ENCODE results near the gene CMSS1.

Gene CMSS1

DNA sequence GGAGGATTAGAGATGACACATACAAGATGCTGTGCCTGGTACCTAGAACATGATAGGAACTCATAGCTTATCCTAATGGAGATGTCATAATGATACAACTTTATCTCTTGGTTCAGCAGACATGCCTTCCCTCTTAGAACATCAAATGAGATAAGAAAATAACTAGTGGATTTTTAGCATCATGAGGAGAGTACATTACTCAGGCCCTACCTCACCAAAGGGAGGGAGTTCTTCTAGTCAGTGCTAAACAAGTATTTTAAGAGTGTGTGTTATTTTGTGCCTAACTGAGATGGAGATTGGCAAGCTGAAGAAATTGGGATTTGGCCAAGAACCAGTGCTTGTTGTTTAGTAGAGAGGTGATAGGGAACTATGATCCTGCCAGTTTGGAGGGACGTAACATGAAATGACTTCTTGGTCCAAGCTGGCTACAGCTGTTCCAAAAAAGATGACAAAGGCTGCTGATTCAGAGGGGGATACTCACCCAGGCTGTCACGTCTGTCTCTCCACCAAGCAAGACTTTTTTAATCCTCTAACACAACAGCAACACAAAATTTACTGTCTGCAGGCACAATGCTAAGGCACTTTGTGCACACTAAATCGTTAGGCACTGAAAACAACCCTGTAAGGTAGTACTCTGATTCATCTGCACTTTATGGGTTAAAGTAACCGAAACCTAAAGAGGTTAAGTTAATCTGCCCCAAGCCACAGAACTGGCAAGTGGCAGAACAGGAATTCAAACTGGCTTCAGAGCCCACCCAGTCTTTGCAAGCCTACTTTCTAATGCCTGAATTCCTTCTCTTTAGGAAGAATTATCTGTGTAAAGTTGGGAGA is 126.5 kb downstream of the CMSS1 start:
- DNase-seq, result no peak

DNA sequence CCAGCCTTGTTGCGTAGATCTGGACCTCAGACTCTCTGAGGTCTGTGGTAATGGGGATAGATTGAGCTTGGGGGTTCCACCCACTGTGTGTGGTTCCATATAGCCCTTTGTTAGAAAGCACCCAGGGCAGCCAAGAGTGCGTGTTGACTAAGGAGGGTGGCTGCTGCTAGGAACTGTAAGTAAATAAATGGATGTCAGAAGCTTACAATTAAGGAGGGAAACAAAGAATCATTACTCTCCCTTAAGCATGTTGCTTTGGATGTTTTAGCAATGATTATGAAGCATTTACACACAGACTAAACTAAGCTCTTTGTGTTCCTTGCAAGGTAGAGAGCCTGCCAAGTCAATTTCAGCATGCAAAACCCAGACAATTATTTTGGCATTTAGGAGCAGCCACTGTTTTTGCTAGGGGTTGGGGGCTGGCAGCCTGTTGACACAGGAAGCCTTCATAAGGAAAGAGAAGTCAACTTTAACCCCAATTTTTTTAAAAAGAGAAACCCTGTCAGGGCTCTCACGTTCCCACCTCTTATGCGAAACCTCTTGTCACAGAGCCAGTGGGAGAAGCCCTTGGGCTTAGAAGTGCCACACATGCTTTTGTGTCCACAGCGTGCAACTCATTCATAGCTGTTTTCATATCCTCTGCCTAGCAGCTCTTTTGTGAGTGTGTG is 127.8 kb downstream of the CMSS1 start:
- DNase-seq, result no peak

DNA sequence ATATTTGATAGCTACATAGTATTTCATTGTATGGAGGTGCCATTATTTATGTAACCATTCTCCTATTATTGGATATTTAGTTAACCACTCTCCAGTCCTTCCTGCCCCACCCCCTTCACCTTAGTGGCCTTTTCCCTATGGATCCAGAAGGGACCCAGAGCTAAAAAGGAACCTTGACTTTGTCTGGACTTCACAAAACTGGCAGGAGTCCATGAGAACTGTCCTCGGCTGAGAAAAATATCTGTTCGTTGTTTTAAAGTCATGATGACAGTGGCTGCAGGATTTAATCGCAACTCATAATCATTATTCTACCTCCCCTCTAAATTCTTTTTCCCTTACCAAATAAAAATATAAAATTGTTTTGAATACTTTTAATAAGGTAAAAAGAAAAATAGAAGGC is 129.7 kb downstream of the CMSS1 start:
- no peak for DNase-seq

DNA sequence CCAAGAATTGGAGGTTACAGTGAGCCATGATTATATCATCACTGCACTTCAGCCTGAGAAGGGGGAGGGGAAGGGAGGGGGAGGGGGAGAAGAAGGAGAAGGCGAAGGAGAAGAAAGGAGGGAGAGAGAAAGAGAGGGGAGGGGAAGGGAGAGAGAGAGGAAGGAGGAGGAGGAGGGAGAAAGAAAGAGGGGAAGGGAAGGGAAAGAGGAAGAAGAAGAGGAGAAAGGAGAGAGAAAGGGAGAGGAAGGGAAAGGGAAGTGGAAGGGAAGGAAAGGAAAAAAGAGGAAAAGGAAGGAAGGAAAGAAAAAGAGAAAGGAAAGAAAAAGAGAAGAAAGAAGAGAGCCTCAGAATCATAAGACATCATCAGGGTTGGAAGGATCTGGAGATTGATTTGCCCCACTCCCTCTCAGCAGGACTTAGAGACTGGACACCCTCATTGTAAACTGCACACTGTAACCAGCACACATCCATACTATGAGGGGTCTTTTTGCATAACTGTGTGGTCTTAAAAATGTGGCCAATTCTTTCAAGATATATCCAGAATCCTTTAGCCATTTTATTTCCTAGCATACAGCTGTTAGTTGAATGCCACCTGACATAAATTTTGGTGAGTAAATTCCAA is 130.9 kb downstream of the CMSS1 start:
- no peak for DNase-seq

DNA sequence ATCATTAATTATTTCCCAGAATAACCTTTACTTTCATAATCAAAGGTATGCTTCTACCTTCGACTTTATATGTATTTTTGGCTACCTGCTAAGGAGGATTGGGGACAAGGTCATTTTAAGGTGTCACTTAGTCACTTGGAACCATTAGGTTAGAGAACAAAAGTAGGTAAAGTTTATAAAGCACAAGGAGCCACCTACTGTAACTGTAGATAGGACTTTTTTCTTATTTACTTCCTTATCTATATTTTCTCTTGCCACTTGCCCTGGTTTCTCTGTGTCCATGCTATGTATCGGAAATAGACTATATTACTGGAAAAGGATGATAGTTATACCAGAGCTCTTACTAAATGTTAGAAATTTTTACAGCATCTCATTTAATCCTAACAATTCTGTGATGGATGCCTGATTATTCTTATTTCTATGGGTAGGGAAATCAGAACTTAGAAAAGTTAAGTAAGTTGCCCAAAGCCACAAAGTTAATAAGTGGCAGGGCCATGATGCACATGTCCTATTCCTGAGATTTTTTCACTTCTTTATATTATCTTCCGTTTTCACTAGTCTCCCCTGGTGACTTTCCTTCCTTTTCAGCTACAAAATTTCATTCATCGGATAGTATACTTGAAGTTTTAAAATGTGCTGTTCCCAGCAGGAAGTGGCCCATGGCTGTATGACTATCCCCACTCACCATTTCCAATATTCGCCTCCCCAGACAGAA is 132.5 kb downstream of the CMSS1 start:
- no peak for DNase-seq

DNA sequence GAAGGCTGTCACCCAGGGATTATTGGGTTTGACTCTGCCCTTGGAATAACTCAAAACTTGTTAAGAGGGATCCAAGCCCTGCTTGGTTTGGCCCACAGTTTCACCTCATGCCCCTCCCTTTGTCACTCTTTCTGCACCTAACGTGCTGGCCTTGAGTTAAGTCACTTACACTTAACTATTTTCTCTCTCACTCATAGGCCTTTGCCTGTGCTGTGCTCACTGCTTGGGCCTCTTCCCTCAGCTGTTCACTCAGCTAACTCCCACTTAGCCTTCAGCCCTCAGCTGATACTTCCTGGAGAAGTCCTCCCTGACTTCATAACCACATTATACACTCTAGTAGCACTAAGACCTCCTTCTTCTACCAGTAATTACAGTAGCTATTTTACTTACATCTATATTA is 133.3 kb downstream of the CMSS1 start:
- no peak for DNase-seq

DNA sequence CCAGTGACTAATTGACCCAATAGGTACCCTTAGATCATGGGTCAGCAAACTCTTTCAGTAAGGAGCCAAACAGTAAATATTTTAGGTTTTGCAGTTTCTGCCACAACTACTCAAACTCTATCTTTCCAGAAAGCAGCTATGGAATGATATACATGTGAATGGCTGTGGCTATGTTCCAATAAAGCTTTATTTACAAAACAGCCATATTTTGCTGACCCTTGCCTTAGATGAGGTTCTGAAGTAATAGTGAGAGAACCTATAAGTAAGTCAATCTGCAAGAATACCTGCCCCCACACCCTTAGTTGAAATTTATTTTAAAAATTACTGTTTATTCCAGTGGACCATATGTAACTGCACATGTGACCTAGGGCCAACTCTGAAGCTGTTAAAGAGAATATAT is 134.0 kb downstream of the CMSS1 start:
- DNase-seq, result no peak

DNA sequence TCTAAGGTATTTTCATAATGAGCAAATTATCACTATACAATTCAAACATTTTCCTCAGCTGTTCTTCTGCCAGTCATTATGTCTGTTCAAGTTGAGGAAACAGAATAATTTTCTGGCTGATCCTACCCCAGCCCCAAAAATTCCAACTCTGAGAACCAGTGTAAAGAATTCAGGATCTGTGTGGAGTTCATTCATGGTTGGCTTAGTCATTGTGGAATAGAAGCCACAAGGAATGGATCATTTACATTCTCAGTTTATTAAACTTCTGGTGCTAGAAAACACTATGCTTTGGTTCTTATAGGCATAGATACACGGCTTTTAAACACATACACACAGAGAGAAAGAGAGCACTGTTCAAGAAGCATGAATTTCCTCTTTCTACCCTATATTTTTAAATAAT is 134.6 kb downstream of the CMSS1 start:
- DNase-seq, result no peak

DNA sequence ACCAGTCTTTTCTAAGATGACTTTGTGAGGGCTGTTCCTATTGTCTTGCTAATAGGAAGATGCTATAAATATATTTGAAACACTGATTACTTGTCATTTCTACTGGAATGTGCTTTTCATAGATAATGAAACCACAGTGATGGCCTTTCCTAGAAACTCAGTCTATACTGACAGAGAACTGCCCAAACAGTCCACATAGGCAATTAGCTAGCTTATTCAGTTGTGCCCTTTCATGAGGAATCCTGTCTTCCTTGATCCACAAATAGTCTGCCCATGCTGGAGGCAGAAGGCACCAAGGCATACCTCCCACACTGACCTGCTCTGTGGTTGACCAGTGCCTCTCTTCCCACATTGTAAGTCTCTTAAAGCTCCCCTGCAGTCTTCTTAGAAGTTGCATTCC is 135.9 kb downstream of the CMSS1 start:
- no peak for DNase-seq

DNA sequence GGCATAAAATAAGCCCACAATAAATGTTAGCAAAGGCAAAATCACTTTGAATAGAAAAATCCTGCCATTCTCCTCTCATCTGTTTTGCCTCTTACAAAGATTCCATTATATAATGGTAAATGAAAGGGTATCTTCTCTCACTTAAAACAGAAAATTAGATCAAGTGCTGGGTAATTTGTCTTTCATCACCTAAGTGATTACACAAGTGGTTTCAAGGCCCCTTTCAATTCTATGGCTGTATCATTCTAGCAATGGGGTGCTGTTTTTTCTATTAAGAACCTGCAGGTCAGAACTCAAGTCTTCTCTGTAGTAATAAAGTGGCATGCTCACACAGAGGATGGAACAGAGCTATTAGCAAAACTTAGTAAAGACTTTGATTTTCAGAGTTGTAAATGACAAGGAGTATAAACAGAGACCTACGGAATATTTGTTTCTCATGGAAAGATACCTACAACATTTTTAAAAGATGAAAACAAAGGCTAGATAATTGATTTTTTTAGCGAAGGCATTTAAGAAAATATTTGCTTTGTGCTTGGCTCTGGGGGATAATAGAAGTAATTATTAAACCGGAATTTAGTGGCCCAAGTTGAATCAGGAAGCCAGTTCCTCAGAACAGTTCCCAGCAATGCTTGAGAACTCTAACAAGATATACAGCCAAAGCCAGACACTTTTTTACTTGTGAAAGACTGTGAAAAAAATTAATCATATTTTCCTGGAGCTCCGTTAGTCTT is 137.4 kb downstream of the CMSS1 start:
- no peak for DNase-seq

DNA sequence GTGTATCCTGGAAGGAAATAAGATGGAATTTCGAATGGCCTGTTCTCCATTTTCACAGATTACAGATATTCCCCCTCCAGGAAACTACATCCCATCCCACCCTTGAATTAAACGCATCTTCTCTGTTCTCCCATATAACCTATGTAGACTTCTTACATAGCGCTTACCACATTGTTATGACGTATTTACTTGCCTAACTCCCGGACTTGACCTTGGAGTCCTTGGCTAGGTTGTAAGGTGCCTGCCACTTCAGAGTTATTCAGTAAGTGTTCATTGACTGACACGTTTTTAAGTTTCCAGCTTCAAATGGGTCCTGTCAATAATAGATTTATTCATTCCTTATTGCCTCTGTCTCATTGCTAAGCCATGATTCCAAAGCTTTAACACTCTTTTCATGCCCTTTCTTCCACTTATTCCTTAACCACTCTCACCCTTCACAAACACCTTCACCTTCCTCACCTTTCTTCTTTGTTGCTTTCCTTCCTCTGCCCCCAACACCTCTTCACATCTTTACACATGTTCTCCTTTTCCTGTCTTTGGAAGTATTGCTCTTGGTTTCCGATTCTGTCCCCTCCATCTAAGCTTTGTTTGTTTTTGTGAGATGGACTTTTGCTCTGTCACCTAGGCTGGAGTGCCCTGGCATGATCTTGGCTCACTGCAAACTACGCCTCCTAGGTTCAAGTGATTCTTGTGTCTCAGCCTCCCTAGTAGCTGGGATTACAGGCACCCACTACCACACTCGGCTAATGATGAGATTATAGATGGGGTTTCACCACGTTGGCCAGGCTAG is 138.3 kb downstream of the CMSS1 start:
- DNase-seq, result no peak

DNA sequence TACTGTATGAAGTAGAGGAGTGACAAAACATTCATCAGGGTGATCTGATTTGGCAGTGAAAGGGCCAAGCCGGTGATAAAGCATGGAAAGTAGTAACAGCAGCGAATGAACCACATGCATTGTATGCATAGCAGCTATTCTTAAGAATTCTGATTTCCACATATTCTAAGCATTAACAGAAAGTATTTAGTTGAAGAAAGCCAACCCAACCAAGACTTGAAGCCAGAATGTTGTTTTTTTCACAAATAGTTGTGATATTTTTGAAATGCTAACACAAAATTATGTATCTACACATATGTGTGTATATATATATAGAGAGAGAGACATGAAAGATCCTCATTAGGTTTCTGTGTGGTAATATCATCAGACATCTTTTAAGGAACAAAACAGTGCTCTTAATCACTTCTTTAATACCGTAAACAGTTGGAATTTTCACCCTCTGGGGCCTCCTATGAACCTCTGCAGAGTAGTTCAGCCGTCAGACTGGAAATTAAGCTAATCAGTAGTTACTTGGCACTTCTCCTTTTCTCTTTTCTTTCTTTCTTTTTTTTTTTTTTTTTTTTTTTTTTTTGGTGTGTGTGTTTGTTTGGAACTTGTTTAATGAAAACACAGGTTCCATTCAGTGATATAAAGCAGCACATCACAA is 139.6 kb downstream of the CMSS1 start:
- no peak for DNase-seq

DNA sequence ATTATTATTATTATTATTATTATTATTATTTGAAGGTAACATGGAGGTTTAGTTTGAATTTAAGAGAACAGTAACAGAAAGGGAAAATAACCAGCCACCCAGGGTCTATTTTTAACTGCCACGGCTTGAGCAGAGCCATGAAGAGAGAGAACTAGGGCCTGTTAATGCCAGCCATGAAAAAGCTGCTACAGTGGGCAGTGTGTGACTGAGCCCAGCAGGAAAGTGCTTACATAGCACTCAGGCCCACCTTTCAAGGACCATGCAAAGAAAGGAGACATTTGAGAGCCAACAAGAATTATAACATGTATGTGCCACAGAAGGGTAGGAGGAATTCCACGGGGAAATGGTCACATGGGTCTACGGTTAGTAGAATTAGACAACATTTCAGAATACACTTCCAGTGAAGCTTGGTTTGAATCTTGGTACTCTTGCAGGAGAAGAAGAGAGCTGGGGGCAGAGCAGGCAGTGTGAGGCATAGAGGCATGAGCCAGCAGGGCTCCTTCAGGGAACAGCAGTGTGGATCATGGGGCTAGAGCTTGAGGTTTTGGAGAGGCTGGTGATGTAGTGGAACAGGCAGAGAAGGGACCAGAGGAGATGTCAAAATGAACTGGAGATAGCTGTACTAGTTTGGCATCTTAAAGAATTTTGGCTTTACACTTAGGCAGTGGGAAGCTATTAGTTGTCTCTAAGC is 140.7 kb downstream of the CMSS1 start:
- no peak for DNase-seq

DNA sequence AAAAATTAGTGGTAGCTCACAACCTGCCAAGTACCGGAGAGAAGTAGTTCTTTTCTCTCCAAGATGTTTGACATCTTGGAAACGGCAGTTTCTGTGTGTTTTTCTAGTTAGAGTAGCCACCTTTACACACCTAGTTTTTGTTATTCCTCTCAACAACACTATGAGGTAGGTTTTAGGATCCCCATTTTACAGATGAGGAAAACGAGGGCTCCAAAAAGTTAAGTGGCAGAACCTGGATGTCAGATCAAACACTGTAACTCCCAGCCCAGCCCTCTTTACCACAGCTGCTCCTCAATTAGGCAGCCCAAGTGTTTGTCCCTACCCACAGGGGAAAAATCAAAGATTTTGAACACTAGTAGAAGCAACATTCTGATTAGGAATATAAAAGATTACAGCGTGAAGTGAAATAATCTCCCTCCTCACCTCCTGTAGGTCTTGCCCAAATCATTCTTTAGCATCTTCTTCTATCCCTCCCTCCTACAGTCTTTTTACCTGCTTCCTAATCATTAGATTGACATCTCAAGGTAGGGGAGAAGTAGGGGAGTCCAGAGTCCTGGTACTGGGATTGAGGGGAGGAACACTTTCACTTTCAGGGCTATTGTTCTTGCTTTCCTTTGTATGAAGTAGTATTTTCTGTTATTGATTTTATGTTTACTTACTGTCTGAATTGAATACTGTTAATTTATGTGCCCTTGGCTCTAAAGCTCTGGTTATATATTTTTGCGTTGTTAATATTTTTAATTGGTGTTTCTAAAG is 142.6 kb downstream of the CMSS1 start:
- DNase-seq, result no peak

DNA sequence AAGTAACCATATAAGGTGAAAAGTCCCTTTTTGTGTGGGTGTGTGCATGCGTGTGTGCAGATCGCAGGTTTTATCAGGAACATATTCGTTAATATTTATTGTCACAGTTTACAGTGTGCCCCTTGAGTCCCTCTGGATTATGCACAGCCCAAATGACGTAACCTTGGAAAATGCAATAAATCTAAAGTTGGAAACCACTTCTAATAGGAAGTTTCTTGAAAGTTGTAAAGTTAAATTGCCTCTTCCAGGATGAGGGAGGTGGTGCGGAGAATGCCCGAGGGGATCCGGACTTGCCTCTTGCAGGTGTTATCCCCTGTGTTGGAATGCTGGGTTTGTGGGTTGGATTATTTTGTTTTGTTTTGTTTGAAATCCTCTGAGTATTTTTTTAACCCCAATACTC is 143.3 kb downstream of the CMSS1 start:
- no peak for DNase-seq

DNA sequence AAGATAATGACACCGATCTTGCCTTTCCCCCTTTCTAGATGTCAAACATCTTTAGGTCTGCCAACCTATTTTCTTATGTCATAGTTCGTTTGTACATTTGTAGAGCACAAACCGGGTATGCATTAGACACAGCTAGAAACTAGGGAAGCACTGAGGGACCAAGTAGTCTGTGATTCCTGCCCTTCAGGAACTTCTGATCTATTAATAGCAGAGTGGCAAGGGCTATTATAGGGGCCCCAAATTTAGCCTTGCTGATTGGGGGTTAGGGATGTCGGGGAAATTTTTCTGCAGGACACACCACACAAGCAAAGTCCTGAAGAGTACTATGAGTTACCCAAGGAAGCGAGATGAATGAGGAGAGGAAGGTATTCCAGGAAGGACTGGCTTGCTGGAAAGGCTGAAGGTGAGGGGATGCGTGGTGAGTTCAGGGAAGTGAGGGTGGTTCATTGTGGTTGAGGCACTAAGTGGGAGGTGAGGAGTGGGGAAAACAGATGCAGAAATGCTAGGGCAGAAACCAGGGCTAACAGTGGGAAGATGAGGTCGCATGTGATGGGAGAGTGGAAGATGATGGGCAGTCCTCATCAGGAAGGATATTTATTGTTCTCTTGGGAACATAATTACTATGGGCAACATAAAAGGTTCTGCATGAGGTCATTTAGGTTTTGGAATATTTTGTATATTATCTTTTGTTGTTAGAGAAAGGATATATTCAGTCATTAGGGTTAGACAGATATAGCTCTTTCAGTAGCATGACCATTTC is 144.3 kb downstream of the CMSS1 start:
- no peak for DNase-seq

DNA sequence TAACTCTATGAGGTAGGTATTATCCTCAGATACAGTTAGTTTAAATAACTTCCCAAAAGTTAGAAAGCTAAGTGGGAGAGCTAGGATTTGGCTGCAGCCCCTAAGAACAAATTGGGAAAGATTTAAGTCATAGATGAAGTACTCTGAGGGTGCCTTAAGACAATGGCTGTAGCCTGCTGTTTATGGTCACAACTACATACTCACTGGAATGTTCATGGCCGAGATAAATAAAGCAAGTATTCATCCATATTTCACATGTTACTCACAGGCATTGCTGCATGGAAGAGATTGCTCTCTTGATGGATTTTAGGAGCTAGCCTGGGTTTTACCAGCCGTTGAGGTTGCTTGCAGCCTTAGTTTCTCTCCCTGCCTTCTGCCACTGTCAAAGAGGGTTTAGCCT is 145.0 kb downstream of the CMSS1 start:
- no peak for DNase-seq

DNA sequence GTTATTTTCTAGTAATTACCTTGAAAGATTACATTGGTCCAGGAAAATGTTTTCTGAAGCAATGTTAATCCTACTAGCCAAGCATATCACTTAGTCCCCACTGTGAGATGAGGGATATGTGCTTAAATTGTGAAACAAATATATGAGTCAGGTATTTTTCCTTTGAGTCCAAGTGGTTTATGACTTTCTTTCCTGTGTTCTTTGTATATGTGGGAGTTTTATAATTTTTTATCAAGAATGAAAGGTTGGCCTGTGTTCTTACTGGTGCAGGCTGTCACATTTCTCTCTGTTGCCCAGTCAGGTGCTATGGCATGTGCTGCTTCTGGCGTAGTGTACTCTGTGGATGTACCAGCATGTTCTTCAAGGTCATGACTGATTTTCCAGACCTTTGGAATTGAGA is 147.4 kb downstream of the CMSS1 start:
- no peak for DNase-seq

DNA sequence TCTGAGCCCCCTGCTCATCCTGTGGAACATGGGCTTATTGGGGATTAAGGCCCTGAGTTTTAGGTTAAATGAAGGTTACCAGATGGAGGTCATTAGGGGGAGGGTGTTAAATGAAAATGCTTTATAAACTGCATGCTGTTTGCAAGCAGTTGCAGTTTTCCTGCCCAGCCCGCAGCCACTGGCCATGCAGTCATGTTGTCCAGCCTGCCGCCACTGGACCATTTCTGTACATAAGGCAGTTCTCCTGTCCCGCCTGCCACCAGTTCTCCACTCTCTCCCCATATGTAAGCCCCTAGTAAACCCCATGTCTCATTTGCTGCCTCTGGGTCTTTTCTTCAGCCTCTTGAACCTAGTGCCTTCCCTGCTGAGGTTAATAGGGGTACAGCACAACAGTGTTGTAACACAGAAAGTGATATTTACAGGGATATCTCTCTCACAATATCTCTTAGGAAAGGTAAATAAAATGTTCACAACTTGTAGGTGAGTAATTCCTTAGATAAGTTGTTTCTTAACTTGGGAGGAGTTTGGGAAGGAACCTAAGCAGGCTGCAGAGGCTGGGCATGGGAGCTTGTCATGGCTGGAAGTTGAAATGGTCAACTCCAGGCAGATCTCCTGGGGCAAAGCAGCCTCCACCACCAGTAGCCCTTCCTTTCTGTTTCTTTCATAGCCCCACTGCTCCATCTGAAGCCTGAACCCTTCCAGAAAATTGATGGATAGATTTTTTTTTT is 148.2 kb downstream of the CMSS1 start:
- DNase-seq, result no peak
